ENCODE data around the gene TAPT1.

The TAPT1 gene

GRCh38 chr4:16230308-16230707 is 4.0 kb upstream of the TAPT1 start:
- H3K4me2 ChIP-seq: no peak overlapping the region
- H3K27me3 ChIP-seq (ENCODE audit: insufficient read depth, low read depth): no peaks in the 10 kb centered on the region

GRCh38 chr4:16229604-16230003 is 3.3 kb upstream of the TAPT1 start:
- H3K27ac ChIP-seq: no peak overlapping the region
- H3K27me3 ChIP-seq (ENCODE audit: insufficient read depth, low read depth): no peaks in the 10 kb centered on the region

More at GRCh38 chr4:16230308-16230707, 4.0 kb upstream of the TAPT1 start:
- H3K9ac ChIP-seq: no peak overlapping the region
- TF ChIP-seq, protein P1, sequence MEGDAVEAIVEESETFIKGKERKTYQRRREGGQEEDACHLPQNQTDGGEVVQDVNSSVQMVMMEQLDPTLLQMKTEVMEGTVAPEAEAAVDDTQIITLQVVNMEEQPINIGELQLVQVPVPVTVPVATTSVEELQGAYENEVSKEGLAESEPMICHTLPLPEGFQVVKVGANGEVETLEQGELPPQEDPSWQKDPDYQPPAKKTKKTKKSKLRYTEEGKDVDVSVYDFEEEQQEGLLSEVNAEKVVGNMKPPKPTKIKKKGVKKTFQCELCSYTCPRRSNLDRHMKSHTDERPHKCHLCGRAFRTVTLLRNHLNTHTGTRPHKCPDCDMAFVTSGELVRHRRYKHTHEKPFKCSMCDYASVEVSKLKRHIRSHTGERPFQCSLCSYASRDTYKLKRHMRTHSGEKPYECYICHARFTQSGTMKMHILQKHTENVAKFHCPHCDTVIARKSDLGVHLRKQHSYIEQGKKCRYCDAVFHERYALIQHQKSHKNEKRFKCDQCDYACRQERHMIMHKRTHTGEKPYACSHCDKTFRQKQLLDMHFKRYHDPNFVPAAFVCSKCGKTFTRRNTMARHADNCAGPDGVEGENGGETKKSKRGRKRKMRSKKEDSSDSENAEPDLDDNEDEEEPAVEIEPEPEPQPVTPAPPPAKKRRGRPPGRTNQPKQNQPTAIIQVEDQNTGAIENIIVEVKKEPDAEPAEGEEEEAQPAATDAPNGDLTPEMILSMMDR (conservative IDR thresholded peaks at IDR 0.05; ENCODE audit: low read depth, low read length): no peak
- H3K4me3 ChIP-seq (IDR thresholded peaks at IDR 0.05; ENCODE audit: insufficient read depth, low read depth, low read length): no peak overlapping the region
- H4K20me1 ChIP-seq (ENCODE audit: insufficient read depth): no peaks in the 10 kb centered on the region
- H3K4me1 ChIP-seq (ENCODE audit: low read depth, poor library complexity, severe bottlenecking): peaks cover under 1% of the 10 kb centered on the region
- H3K27ac ChIP-seq: no peak overlapping the region
- H2AFZ ChIP-seq (ENCODE audit: low read depth): no peak overlapping the region
- H3K36me3 ChIP-seq (ENCODE audit: insufficient read depth): no peaks in the 10 kb centered on the region
- peaks cover 5% of the 10 kb centered on the region; the same call in 1 of the 2 replicates for H3K79me2 ChIP-seq (ENCODE audit: insufficient read depth, low read depth)

GRCh38 chr4:16227462-16227868 is 1.2 kb upstream of the TAPT1 start:
- peaks cover 15% of the 10 kb centered on the region for H3K79me2 ChIP-seq (ENCODE audit: insufficient read depth, low read depth)
- no peaks in the 10 kb centered on the region for H3K27me3 ChIP-seq (ENCODE audit: insufficient read depth, low read depth)
- TF ChIP-seq, protein P1 (conservative IDR thresholded peaks at IDR 0.05; ENCODE audit: low read depth, low read length): no peak
- peak overlapping the region; percentile 78 for H2AFZ ChIP-seq (ENCODE audit: low read depth)
- no peaks in the 10 kb centered on the region for H4K20me1 ChIP-seq (ENCODE audit: insufficient read depth)
- no peak overlapping the region for H3K27ac ChIP-seq
- peak overlapping the region; percentile 67; the same call in 1 of the 2 replicates for H3K9ac ChIP-seq
- H3K4me1 ChIP-seq (ENCODE audit: low read depth, poor library complexity, severe bottlenecking): peaks cover 21% of the 10 kb centered on the region
- H3K36me3 ChIP-seq (ENCODE audit: insufficient read depth): no peaks in the 10 kb centered on the region
- peak overlapping the region; percentile 51 for H3K4me2 ChIP-seq
- peak overlapping the region; percentile 59 for H3K4me3 ChIP-seq (IDR thresholded peaks at IDR 0.05; ENCODE audit: insufficient read depth, low read depth, low read length)

More at GRCh38 chr4:16229604-16230003, 3.3 kb upstream of the TAPT1 start:
- Histone ChIP-seq H4K20me1 (ENCODE audit: insufficient read depth) (no peaks in the 10 kb centered on the region), H3K4me3 (IDR thresholded peaks at IDR 0.05; ENCODE audit: insufficient read depth, low read depth, low read length) (no peak overlapping the region), H3K4me2 (no peak overlapping the region), H3K4me1 (ENCODE audit: low read depth, poor library complexity, severe bottlenecking) (peaks cover 8% of the 10 kb centered on the region), H2AFZ (ENCODE audit: low read depth) (no peak overlapping the region), H3K36me3 (ENCODE audit: insufficient read depth) (no peaks in the 10 kb centered on the region), H3K79me2 (ENCODE audit: insufficient read depth, low read depth) (peaks cover 11% of the 10 kb centered on the region; the same call in 1 of the 2 replicates), H3K9ac (no peak overlapping the region)
- TF ChIP-seq, protein P1 (conservative IDR thresholded peaks at IDR 0.05; ENCODE audit: low read depth, low read length): no peak

GRCh38 chr4:16226816-16227461 is 668 bp upstream of the TAPT1 start:
- peak overlapping the region; percentile 59 for H3K4me3 ChIP-seq (IDR thresholded peaks at IDR 0.05; ENCODE audit: insufficient read depth, low read depth, low read length)
- H3K79me2 ChIP-seq (ENCODE audit: insufficient read depth, low read depth): peaks cover 19% of the 10 kb centered on the region
- H2AFZ ChIP-seq (ENCODE audit: low read depth): peak overlapping the region; percentile 78
- no peaks in the 10 kb centered on the region for H4K20me1 ChIP-seq (ENCODE audit: insufficient read depth)
- TF ChIP-seq, protein P1 (conservative IDR thresholded peaks at IDR 0.05; ENCODE audit: low read depth, low read length): no peak
- peaks cover 21% of the 10 kb centered on the region for H3K4me1 ChIP-seq (ENCODE audit: low read depth, poor library complexity, severe bottlenecking)
- no peaks in the 10 kb centered on the region for H3K36me3 ChIP-seq (ENCODE audit: insufficient read depth)
- H3K27ac ChIP-seq: peak overlapping the region; percentile 44
- peak overlapping the region; percentile 51 for H3K4me2 ChIP-seq
- no peaks in the 10 kb centered on the region for H3K27me3 ChIP-seq (ENCODE audit: insufficient read depth, low read depth)
- H3K9ac ChIP-seq: peak overlapping the region; percentile 67
